Measurements from ENCODE around the gene NEUROD4. TPM values are rescaled to one million over a fixed set of nuclear protein-coding genes. Genes with fewer than 3 reads are reported as not detected.
A peak's percentile ranks its signal among the peaks of the same experiment; 100 is the strongest.

Gene NEUROD4
- total RNA-seq, 6 donors from 2014 or later, result not detected

DNA sequence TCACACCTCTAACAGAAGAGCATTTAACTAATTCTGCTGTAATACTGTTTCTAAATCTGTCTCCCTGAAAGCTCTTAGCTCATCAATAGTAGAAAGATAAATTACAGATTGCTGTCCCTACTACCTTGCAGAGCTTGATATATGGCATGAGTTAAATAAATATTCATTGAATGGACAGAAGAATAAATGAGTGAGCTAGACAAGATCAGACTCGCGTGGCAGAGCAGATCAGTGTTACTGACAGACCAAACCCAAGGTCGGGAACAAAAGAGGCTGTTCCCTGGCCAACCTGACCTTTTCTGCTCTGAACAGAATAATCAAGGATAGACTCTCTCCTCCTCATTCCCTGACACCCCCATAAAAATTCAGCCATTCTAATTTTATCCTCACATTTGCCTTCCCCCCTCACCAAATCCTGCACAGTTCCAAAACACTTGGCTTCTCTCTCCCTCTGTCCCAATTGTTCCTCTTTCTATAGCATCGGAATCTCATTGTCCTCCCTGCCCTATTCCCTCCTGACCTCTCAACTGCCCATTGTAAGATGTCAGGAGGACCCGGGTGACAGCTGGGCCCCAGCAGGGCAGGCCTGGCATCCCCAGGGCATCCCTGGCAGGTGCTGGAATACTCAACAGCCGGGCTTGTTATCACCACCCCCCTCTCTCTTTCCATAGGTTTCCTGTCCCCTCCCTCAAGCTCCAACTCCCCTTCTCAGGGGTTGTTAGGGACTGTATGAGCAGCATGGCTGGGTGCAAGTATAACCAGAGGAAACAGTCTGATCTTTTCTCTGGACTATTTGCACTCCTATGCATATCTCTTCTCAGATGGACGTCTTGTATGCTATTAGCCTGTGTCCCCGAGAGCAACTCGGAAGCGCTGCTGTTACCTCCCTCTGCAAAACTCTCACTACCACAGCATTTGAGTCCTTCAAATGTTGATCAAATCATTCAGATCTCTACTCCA, 19.9 kb downstream of the NEUROD4 start:
- DNase-seq, result peak in 1 of 2 donors; percentile 32
- 65 to 75% methylated on average over 10 of the region's 10 CpGs for WGBS, 2 donors
- Histone ChIP-seq H3K27me3 (no peaks in the 10 kb centered on the region), H3K4me1 (peaks cover 0 to 4% (median 0%) of the 10 kb centered on the region in 4 donors), H3K27ac (no peak overlapping the region), H3K4me3 (no peak overlapping the region), H3K36me3 (no peaks in the 10 kb centered on the region), H3K9me3 (no peaks in the 10 kb centered on the region)
- no peak for ATAC-seq (ENCODE audit: low FRiP score in 2 of 2)
- no peak for TF ChIP-seq POLR2AphosphoS5 (IDR thresholded peaks at IDR 0.05)
- TF ChIP-seq EP300 (IDR thresholded peaks at IDR 0.05), result no peak

DNA sequence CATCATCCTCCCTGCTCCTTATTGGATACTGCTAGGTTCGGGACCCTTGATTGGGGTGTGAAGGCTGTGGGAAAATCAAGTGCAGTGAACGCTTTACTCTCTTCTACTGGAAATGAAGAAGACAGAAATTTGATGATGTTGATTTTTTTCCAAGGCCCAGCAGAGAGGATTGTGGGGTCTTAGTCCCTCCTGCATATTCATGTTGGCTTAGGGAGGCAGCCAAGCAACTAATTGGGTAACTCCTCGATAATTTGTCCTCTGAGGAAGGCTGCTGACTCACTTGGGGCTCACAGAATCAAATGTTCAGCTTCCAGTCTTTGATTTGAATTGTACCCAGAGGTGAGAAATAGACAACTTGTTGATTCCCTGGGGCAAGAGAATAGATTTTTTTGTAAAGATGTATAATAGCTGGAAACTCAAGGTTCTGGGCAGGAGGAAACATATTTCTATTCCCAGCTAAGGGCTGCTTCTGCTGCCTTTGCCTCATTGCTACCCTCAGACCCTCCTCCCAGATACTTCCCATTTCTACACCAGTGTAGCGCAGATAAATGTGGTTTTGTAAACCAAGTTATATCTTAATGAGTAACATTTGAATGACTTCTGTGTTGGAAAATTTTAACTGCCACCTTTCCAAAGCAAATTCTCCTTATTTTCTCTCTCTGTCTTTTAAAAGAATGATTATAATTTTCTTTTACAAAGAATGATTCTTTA, 21.7 kb downstream of the NEUROD4 start:
- Histone ChIP-seq H3K27me3 (no peaks in the 10 kb centered on the region), H3K4me3 (no peak overlapping the region), H3K9me3 (no peaks in the 10 kb centered on the region), H3K27ac (no peak overlapping the region), H3K36me3 (no peaks in the 10 kb centered on the region), H3K4me1 (peaks cover 0 to 4% (median 0%) of the 10 kb centered on the region in 4 donors)
- 71 to 76% methylated on average over 4 of the region's 4 CpGs for WGBS, 2 donors
- ATAC-seq (ENCODE audit: low FRiP score in 2 of 2) (no peak), DNase-seq (no peak)
- TF ChIP-seq EP300 (IDR thresholded peaks at IDR 0.05) (no peak), POLR2A (IDR thresholded peaks at IDR 0.05) (no peak), POLR2AphosphoS5 (IDR thresholded peaks at IDR 0.05) (no peak)
- TF ChIP-seq, protein P1, sequence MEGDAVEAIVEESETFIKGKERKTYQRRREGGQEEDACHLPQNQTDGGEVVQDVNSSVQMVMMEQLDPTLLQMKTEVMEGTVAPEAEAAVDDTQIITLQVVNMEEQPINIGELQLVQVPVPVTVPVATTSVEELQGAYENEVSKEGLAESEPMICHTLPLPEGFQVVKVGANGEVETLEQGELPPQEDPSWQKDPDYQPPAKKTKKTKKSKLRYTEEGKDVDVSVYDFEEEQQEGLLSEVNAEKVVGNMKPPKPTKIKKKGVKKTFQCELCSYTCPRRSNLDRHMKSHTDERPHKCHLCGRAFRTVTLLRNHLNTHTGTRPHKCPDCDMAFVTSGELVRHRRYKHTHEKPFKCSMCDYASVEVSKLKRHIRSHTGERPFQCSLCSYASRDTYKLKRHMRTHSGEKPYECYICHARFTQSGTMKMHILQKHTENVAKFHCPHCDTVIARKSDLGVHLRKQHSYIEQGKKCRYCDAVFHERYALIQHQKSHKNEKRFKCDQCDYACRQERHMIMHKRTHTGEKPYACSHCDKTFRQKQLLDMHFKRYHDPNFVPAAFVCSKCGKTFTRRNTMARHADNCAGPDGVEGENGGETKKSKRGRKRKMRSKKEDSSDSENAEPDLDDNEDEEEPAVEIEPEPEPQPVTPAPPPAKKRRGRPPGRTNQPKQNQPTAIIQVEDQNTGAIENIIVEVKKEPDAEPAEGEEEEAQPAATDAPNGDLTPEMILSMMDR (IDR thresholded peaks at IDR 0.05), result no peak

DNA sequence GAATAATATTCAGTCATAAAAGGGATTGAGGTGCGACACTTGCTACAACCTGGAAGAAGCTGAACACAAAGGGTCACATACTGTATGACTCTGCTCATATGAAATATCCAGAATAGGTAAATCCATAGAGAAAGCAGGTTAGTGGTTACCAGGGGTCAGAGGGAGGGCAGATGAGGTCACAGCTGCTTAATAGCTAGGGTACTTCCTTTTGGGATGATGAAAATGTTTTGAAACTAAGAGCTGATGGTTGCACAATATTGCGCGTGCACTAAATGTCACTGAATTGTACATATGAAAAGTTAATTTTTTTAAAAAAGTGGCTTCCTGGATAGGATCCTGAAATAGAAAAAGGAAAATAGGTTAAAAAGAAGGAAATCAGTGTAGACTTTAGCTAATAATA, 23.8 kb downstream of the NEUROD4 start:
- 72 to 74% methylated on average over 3 of the region's 3 CpGs for WGBS, 2 donors
- Histone ChIP-seq H3K9me3 (no peaks in the 10 kb centered on the region), H3K27ac (no peak overlapping the region), H3K4me3 (no peak overlapping the region), H3K4me1 (peaks cover 0 to 4% (median 0%) of the 10 kb centered on the region in 4 donors), H3K27me3 (no peaks in the 10 kb centered on the region), H3K36me3 (no peaks in the 10 kb centered on the region)
- ATAC-seq (ENCODE audit: low FRiP score in 2 of 2) (peak in 1 of 2 donors; percentile 58), DNase-seq (peak in 1 of 2 donors; percentile 67)
- TF ChIP-seq EP300 (IDR thresholded peaks at IDR 0.05) (peak in 1 of 4 donors; percentile 9), POLR2AphosphoS5 (IDR thresholded peaks at IDR 0.05) (no peak)

DNA sequence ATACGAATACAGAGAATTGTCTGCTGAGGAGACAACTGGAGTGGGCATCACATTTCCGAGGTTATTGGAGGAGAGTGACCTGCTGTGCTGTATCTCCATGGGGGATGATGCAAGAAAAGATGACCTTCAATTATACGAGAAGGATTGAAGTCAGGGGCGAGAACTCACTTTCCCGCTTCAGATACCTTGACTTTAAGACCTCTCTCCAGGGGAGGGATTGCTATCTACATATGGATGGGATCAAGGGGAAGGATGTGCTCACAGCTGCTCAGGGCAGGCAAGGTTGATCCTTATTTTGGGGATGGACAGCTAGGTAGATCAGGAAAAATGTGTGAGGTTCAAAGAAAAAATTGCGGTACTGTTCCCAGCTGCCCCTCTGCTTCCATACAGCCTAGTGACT, 24.4 kb downstream of the NEUROD4 start:
- DNase-seq, result no peak
- no peaks in the 10 kb centered on the region for H3K36me3 ChIP-seq
- no peak overlapping the region for H3K27ac ChIP-seq
- H3K9me3 ChIP-seq, result no peaks in the 10 kb centered on the region
- no peak for TF ChIP-seq POLR2AphosphoS5 (IDR thresholded peaks at IDR 0.05)
- no peak for TF ChIP-seq EP300 (IDR thresholded peaks at IDR 0.05)
- TF ChIP-seq, protein P1 (IDR thresholded peaks at IDR 0.05), result no peak
- no peak for TF ChIP-seq POLR2A (IDR thresholded peaks at IDR 0.05)
- WGBS, 2 donors, result 63 to 67% methylated on average over 6 of the region's 6 CpGs
- H3K4me3 ChIP-seq, result no peak overlapping the region
- H3K4me1 ChIP-seq, result peaks cover 0 to 4% (median 0%) of the 10 kb centered on the region in 4 donors
- no peaks in the 10 kb centered on the region for H3K27me3 ChIP-seq
- ATAC-seq (ENCODE audit: low FRiP score in 2 of 2), result no peak

DNA sequence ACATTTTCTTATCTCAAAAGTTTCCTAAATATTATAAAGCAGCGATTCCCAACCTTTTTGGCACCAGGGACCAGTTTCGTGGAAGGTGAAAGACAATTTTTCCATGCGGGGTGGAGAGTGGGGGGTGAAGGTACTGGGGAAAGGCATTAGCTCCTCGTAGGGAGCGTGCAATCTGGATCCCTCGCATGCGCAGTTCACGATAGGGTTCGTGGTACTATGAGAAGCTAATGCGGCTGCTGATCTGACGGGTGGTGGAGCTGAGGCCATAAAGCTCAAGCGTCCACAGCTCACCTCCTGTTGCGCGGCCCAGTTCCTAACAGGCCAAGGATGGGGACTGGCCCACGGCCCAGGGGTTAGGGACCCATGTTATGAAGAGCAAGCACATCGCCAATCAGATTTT, 29.9 kb downstream of the NEUROD4 start:
- WGBS, 2 donors, result 88 to 89% methylated on average over 16 of the region's 16 CpGs
- no peak overlapping the region for H3K4me3 ChIP-seq
- no peaks in the 10 kb centered on the region for H3K9me3 ChIP-seq
- TF ChIP-seq EP300 (IDR thresholded peaks at IDR 0.05) (no peak), POLR2AphosphoS5 (IDR thresholded peaks at IDR 0.05) (no peak), POLR2A (IDR thresholded peaks at IDR 0.05) (no peak)
- TF ChIP-seq, protein P1 (IDR thresholded peaks at IDR 0.05), result no peak
- no peak overlapping the region for H3K27ac ChIP-seq
- H3K27me3 ChIP-seq, result no peaks in the 10 kb centered on the region
- H3K4me1 ChIP-seq, result no peaks in the 10 kb centered on the region
- ATAC-seq (ENCODE audit: low FRiP score in 2 of 2), result no peak
- peak in 1 of 2 donors; percentile 12 for DNase-seq
- H3K36me3 ChIP-seq, result no peaks in the 10 kb centered on the region

Measured in upper lobe of left lung (tissue), 6 donors.